Endothelial cell of hepatic sinusoid (primary cell): ENCODE data around the gene SLC27A6.
"Not testable (repeated sequence)": the region's sequence is repeated elsewhere in the genome, so short reads cannot be mapped to it uniquely, and the experiment has no call there.

Source experiments
- in situ Hi-C: cut with HindIII; loops from 2 replicates; pipeline ENCODE4 v1.10.0; 2017; ENCODE audit warnings: low sequenced_read_pairs

Gene SLC27A6, protein sequence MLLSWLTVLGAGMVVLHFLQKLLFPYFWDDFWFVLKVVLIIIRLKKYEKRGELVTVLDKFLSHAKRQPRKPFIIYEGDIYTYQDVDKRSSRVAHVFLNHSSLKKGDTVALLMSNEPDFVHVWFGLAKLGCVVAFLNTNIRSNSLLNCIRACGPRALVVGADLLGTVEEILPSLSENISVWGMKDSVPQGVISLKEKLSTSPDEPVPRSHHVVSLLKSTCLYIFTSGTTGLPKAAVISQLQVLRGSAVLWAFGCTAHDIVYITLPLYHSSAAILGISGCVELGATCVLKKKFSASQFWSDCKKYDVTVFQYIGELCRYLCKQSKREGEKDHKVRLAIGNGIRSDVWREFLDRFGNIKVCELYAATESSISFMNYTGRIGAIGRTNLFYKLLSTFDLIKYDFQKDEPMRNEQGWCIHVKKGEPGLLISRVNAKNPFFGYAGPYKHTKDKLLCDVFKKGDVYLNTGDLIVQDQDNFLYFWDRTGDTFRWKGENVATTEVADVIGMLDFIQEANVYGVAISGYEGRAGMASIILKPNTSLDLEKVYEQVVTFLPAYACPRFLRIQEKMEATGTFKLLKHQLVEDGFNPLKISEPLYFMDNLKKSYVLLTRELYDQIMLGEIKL

DNA sequence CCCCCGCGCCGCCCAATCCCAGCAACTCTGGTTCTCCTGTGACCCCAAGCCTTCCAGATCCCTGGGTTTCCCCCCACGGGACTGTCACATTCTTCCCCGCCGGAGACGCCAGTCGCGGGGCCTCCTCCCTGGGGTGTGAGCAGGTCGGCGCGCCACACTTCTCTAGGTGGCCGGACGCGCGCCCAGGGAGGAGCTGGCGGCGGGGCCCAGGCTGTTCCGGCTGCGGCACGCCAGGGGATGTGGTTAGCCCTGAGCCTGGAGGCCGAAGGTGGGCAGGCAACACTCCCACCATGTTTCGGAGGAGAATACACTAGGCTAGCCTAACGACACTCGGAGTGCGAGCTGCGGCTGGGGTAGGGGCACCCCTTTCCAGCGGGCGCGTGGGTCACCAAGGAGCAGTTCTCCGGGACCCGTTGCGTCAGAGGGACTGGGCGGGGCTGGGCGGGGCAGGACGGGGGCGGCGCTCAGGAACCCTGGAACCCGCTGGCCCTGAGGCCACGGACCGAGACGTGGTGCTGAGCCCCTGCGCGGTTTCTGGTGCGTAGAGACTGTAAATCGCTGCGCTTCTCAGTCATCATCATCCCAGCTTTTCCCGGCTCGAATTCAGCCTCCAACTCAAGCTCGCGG is at the start of gene SLC27A6:
Gene SLC27A6, plus strand, starts transcription at position 478 of the 627 bp plus-strand sequence. CDS start 650 bp downstream, outside the sequence.
- in situ Hi-C loops: loop anchor here (5.0 kb wide), 1 partner anchor 58 kb away; no protein-coding TSS in a partner anchor

DNA sequence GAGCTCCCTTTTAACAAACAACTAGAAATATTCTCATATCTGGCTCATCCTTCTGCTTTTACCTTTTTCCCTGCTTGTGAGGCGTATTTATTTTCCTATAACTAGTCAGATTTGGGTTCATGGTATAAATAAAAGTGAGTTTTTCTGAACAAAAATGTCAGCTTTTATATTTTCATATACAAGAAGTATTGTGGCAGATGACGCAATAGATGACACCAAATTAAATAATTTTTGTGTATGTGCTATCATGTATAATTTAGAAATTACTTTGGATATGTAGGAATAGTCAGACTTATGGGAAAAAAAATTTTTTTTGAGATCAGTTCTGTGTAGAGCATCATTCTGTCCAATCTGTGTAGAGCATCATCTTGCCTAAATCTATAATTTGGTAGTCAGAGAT is 45.7 kb upstream of the SLC27A6 start:
- in situ Hi-C loops: no loop called here

DNA sequence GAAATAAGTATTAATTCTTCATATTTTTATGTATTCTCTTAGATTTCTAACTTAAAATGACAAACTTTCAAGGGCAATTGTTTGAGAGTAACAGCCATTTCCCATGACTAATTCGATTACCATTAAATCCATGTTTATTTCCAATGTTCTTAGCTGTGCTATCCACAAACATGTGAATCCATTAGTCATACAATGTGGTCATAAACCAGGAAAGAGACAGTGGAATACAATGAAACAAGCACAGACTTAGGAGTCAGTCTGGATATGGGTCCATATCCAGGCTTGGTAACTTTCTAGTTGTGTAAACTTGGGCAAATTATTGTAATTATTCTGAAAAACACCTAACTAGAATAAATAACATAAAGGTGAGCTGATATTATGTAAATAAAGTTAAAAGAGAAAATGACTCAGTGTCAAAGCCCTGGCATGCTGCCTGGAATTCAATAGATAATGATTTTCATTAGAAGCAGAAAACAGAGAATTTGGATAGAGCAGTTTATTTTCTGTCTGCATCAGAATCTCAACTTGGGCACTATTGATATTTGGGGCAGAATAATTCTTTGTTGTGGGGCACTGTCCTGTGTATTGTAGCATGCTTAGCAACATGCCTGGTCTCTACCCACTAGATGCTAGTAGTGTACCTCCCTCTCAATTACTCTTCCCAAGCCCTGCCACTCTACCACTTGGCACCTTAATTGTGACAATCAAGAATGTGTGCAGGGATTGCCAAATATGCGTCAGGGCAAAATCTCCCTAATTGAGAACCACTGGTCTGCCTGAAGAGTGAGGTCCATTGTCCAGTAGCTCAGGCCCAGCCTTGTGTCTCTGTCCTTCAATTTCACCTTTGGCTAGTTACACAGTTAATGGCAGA is 44.7 kb upstream of the SLC27A6 start:
- in situ Hi-C loops: no loop called here

DNA sequence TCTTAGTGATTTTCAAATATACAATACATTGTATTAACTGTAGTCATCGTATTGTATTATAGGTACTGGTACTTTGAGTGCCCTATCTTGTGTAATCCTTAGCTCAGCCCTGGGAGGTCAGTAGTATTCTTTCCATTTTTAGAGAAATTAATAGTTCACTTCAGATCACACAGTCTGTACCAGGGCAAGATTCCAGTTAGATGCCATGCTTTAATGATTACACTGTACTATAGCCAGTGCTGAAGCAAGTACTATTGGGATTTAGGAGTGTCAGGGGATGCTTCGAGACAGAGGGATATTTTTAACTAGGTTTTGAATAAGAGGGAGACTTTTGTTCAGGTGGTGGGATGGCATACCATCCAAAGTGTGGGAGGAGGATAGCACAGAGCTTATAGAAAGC is 41.0 kb upstream of the SLC27A6 start:
- in situ Hi-C loops: no loop called here

DNA sequence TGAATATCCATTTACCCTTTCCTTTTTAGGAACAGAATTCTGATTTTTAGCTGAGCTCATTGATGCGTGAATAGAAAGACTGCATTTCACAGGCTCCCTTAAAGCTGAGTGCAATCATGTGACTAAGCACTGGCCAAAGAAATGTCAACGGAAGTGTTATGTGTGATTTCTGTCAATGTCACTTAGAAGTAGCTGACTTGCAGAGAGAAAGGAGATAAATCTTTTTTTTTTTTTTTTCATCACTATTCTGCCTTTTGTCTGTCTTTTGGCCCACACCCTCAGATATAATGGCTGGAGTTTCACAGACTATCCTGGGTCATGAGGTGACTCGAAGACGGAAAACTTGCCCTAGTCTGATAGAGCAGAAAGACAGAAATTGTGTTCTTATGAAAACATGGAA is 39.3 kb upstream of the SLC27A6 start:
- in situ Hi-C loops: no loop called here

DNA sequence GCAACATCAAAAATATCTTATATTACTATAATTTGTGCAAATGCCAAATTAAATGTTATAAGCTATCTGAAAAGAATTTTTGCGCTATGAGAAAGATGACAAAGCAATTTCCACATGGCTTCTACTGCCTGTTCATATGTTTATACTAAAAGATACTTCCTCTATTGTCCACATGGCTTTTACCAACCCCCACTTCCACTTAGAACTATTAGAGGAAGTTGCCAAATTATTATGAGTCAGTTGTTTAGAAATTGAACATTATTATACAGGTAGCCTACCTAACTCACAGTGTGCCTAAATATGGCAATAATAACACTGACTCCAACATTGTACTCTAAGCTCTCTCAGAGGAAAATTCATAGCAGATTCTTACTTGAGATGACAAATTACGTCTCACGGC is 37.6 kb upstream of the SLC27A6 start:
- in situ Hi-C loops: no loop called here

DNA sequence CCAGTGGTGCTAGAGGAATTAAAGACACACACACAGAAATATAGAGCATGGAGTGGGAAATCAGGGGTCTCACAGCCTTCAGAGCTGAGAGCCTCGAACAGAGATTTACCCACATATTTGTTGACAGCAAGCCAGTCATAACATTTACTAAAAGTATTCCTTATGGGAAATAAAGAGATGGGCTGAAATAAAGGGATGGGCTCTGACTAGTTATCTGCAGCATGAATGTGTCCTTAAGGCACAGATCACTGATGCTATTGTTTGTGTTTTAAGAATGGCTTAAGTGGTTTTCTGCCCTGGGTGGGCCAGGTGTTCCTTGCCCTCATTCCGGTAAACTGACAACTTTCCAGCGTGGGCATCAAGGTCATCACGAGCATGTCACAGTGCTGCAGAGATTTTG is 33.1 kb upstream of the SLC27A6 start:
- in situ Hi-C loops: not testable (repeated sequence)

DNA sequence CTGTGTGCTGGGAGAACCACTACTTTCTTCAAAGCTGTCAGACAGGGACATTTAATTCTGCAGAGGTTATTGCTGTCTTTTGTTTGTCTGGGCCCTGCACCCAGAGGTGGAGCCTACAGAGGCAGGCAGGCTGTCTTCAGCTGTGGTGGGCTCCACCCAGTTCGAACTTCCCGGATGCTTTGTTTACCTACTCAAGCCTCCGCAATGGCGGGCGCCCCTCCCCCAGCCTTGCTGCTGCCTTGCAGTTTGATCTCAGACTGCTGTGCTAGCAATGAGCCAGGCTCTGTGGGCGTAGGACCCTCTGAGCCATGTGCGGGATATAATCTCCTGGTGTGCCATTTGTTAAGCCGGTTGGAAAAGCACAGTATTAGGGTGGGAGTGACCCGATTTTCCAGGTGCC is 22.2 kb upstream of the SLC27A6 start:
- in situ Hi-C loops: not testable (repeated sequence)

DNA sequence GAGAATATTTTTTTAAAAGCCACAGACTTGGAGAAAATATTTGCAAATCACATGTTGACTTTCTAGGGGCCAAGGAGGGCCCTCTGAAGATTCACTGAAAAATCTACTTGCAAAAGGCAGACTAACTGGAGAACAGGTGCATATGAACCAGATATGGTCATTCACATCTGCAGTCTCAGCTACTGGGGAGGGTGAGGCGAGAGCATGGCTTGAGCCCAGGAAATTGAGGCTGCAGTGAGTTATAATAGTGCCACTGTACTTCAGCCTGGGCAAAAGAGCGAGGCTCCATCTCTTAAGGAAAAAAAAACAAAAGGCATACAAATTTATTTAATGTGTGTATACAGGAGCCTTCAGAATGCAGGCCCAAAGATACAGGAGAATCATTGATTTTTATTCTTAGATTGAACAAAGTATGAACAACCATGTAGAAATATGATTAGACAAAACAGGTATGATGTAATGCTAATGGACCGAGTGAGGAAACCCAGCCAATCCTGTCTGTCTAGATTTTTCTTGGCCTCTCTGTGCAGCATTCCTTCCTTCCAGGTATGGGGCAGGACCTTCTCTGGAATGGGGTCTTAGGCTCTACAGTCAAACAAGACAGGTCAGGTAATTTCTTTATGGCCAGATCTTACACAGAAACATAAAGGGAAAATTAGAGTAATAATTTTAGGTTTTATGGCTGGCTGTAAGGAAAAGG is 15.3 kb upstream of the SLC27A6 start:
- in situ Hi-C loops: no loop called here

DNA sequence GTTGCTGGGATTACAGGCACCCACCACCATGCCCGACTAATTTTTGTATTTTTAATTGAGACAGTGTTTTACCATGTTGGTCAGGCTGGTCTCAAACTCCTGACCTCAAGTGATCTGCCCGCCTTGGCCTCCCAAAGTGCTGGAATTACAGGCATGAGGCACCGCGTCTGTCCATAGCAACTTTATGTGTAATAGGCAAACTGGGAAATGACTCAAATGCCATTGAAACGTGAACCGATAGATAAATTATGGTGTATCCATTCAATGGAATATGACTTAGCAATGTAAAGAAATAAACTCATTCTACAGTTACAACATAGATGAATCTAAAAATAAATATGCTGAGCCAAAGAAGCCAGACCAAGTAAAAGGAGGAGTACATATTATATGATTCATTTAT is 14.0 kb upstream of the SLC27A6 start:
- in situ Hi-C loops: not testable (repeated sequence)

DNA sequence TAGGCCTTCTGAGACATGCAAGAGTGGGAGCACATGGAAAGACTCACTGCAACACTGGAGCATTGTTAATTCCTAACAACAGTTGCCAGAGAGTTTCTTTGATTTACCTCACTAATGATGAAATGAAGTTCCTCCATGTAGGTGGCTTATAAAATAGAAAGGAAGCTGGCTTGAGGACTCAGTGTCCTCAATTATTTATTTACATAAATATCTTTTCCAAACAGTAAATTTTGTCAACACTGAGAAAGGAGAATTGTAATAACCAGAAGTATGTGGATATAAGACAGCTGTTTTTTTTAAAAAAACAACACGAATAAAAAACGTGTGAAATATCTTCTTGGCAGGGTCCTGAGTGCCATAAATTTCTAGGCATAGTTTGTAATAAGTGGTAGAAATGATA is 9.1 kb upstream of the SLC27A6 start:
- in situ Hi-C loops: no loop called here

DNA sequence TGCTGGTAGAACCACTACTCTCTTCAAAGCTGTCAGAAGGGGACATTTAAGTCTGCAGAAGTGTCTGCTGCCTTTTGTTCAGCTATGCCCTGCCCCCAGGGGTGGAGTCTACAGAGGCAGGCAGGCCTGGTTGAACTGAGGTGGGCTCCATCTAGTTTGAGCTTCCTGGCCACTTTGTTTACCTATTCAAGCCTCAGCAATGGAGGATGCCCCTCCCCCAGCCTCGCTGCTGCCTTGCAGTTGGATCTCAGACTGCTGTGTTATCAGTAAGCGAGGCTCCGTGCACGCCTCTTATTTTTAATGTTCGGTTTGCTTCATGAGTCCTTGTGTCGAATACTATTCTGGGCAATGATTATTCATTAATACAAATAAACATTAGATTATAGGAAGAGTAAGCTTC is 3.1 kb upstream of the SLC27A6 start:
- in situ Hi-C loops: no loop called here

DNA sequence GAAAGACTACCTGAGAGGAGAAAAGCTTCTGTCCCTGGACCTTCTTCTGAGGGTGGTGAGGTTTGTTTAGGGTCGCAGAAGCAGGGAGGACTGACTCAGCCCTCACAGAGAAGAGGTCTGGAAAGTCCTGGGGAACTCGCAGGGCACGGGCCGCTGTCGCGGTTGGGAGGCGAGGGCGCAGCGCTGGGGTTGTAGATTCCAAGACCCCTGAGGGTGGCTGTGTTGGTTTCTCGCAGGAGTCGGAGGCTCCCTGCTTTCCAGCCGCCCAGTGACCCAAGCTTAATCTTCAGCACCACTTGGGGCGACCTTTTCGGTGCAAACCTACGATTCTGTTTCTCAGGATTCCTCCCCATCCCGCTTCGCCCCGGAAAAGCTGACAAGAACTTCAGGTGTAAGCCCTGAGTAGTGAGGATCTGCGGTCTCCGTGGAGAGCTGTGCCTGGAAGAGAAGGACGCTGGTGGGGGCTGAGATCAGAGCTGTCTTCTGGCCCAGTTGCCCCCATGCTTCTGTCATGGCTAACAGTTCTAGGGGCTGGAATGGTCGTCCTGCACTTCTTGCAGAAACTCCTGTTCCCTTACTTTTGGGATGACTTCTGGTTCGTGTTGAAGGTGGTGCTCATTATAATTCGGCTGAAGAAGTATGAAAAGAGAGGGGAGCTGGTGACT is 482 bp downstream of the SLC27A6 start:
- in situ Hi-C loops: loop anchor here (5.0 kb wide), 1 partner anchor 58 kb away; no protein-coding TSS in a partner anchor

DNA sequence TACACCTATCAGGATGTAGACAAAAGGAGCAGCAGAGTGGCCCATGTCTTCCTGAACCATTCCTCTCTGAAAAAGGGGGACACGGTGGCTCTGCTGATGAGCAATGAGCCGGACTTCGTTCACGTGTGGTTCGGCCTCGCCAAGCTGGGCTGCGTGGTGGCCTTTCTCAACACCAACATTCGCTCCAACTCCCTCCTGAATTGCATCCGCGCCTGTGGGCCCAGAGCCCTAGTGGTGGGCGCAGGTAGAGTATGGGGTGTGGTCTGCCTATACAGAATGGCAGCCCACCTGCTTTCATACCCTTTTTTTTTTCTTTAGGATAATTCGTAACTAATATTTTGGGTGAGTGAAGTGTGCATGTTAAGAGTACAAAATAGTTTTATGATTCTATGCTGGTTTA is 1.1 kb downstream of the SLC27A6 start:
- in situ Hi-C loops: loop anchor here (5.0 kb wide), 1 partner anchor 59 kb away; no protein-coding TSS in a partner anchor

DNA sequence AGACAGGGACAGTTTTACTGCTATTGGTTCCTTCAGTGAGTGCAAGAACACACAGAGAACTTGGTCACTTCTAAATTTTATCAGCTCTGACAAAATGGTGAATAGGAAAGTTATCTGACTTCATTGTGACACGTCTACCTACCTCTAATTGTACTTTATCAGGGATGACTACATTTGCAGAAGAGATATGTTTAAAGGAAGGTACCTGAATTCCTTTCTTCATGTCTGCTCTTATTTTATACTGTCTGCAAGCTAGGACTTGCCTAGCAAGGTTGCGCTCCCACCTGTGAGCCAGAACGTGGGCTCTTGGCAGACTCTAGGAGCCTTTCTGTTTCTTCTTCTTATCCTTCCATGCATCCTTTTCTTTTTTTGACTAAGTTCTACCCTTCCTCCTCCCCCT is 1.6 kb downstream of the SLC27A6 start:
- in situ Hi-C loops: loop anchor here (5.0 kb wide), 1 partner anchor 60 kb away; no protein-coding TSS in a partner anchor

DNA sequence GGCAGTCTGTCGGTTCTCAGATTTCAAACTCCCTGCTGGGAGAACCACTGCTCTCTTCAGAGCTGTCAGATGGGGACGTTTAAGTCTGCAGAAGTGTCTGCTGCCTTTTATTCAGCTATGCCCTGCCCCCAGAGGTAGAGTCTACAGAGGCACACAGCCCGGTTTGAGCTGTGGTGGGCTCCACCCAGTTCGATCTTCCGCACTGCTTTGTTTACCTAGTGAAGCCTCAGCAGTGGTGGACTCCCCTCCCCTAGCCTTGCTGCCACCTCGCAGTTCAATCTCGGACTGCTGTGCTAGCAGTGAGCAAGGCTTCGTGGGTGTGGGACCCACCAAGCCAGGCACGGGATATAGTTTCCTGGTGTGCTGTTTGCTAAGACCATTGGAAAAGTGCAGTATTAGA is 8.0 kb downstream of the SLC27A6 start:
- in situ Hi-C loops: no loop called here

DNA sequence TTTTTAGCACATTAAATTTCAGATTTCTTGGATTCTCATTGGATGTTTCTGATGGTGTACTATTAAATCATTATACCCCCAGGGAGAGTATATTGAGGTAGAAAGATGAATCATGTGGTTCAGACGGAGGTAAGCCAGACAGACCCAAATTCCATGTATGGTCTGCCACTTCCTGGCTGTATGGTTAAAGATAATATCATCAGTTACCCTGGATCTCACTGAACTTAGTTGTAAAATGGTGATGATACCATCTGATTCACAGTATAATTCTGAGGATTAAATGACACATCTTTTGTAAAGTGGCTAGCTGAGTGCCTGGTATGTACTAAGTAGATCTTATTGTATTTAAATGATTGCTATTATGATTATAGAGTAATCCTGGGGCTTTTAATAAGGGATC is 9.3 kb downstream of the SLC27A6 start:
- in situ Hi-C loops: no loop called here

DNA sequence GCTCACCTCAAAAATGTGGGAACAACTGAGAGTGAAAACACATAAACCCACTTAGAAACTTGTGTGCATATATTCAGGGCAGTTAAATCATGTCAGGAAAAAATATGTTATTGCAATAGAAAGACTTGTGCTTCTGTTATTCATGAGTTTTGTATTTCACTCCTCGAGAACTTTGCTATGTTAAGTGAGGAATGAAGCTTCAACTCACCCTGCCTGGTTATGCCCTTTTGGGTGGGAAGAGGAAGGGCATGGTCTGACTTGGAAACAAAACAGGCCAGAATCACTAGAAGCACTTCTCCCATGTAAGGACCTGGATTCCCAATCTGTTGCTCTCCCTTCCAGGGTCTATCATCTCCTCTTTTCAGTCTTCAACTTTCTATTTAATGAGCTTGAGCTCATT is 14.5 kb downstream of the SLC27A6 start:
- in situ Hi-C loops: no loop called here

DNA sequence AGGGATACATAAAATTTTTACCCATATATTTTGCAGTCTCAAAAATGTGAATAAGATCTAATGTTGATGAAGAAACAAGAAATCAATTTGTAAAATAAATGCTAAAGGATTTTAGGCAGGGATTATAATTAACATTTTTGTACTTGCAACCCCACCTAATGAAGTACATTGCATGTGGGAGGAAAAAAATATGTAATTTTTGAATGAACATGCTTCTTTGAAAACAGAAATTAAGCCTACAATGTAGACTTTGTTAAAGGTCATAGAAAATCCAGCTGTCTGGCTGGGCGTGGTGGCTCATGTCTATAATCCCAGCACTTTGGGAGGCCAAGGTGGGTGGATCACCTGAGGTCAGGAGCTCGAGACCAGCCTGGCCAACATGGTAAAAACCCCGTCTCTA is 15.6 kb downstream of the SLC27A6 start:
- in situ Hi-C loops: no loop called here

DNA sequence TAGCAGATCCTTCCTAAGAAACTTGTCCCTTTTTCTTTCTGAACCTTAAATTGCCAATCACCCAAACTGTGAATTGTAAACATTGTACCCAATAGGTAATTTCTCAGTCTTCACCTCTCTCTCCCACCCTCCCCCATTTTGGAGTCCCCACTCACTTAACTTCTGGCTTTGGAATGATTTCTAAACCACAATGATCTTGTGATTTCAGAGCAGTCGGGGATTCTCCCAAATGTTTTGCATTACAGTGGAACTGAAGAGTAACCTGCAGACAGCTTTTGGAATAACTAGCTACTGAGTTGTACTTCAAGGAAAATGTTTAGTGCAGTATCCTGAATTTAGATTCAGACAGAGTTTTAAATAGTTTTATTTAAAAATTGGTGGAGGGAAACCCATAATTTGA is 19.2 kb downstream of the SLC27A6 start:
- in situ Hi-C loops: no loop called here
